Stimulated activated CD4-positive, alpha-beta T cell treated with anti-CD3 and anti-CD28 coated beads, Interleukin-15, amount 100 ng/mL, for 48 hours (primary cell): Measurements from ENCODE around the gene CLTCL1.
"Not testable (repeated sequence)": the region's sequence is repeated elsewhere in the genome, so short reads cannot be mapped to it uniquely, and the experiment has no call there.

Experiments
- DNase-seq, 2 donors: peaks; one replicate each; pipeline ENCODE4 v3.0.0-alpha.2; 2020; ENCODE audit warnings: low read depth in 2 of 2

The CLTCL1 gene

DNA sequence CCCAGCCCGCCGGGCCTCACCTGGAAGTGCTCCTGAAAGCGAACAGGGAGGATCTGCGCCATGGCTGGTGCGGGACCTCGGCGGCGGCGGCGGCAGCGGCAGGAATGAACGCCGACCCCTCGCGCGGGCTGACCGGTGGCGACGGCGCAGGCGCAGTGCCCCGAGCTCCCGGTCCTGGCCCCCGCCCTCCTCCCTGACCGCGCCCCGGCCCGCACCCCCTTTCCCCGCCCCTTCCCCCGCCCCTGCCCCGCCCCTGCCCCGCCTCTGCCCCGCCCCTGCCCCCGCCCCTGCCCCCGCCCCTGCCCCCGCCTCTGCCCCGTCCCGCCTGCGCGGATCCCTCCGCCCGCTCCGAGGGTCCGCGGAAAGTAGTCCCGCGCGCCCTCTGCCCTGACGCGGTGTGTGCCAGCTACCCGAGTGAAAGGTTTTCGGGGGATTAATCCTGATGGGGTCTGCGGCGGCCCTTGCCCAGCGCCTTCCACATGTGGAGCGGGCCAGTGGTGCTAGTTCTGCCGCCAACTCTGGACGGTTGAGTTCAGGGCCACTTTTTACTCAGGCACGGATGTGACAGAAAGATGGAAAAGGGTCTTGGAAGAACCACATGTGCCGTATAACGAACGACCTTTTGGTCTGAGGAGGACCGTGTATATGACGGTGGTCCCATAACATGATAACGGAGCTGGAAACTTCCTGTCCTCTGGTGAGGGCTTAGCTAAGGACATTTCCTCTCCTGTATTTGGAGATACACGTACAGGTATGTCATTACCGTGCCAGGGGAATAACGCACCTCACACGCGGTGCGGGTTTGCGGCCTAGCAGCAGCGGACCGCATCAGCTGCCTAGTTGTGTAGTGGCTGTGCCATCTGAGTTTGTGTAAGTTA, at the start of gene CLTCL1:
Gene CLTCL1 (minus strand): TSS at position 140 of the 878 bp plus-strand sequence. CDS start 78 bp downstream, at position 62.
- peak; percentile 46 to 60 for DNase-seq

DNA sequence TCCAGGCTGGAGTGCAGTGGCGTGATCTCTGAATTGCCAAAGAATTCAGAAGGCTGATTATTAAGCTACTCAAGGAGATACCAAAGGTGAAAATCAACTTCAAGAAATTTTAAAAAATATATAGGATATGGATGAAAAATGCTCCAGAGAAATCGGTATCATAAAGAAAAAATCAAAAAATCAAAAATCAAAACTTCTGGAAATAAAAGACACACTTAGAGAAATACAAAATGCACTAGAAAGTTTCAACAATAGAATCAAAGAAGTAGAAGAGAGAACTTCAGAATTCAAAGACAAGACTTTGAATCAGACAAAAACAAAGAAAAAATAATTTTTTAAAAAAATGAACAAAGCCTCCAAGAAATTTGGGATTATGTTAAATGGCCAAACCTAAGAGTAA, 45.6 kb upstream of the CLTCL1 start:
- DNase-seq: no peak

GRCh38 chr22:19336133-19337075, 44.9 kb upstream of the CLTCL1 start:
- DNase-seq: no peak

DNA sequence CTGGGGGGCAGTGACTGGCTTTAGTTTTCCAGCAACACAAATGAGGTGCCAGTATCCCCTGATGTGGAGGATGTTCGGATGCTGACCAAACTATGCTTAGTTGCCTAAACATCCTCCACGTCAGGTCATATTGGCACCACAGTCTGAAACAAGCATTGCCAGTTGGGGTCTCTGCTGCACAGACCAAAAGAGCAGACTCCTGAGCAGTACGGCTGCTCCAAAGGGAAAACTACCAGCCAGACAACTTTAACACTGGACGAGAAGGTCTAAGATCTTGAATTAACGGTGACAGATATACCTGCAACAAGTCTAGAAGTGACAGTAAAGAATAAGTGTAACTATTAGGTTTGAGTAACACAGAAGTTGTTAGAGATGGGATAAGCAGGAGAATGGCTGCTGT, 40.5 kb upstream of the CLTCL1 start:
- DNase-seq: no peak

- no peak for DNase-seq
Measured at GRCh38 chr22:19331474-19331873, 40.0 kb upstream of the CLTCL1 start.

DNA sequence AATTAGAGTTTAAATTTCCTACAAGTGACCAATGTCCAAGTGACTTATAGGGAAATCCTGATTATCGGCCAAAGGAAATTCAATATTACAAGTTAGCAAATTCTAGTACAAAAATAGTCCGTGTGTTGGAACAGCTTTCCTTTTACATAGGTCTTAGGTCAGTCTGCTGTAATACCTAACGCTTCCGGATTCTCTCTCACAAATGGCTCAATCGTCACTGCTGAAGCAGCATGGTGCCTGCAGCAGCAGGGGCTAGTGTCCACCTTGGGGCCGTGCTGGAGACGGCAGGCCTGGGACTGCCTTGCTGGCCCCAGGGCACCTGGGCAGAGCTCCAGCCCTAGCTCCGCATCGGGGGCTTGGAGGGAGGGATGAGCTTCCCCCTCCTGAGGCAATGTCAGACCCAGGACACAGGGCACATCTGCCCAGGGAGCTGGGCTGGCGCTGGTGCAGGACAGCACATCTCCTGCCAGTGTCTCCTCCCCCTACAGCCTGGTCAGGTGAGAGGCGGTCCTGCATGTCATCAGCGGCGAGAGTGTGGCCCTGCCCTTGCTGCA, 39.4 kb upstream of the CLTCL1 start:
- DNase-seq: no peak

DNA sequence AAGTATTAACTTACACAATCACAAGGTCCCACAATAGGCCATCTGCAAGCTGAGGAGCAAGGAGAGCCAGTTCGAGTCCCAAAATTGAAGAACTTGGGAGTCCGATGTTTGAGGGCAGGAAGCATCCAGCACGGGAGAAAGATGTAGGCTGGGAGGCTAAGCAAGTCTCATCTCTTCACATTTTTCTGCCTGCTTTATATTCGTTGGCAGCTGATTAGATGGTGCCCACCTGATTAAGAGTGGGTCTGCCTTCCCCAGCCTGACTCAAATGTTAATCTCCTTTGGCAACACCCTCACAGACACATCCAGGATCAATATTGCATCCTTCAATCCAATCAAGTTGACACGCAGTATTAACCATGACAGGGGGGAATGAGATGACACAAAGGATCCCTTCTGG, 38.7 kb upstream of the CLTCL1 start:
- not testable (repeated sequence) for DNase-seq

GRCh38 chr22:19329454-19329853, 37.9 kb upstream of the CLTCL1 start:
- DNase-seq: no peak

DNA sequence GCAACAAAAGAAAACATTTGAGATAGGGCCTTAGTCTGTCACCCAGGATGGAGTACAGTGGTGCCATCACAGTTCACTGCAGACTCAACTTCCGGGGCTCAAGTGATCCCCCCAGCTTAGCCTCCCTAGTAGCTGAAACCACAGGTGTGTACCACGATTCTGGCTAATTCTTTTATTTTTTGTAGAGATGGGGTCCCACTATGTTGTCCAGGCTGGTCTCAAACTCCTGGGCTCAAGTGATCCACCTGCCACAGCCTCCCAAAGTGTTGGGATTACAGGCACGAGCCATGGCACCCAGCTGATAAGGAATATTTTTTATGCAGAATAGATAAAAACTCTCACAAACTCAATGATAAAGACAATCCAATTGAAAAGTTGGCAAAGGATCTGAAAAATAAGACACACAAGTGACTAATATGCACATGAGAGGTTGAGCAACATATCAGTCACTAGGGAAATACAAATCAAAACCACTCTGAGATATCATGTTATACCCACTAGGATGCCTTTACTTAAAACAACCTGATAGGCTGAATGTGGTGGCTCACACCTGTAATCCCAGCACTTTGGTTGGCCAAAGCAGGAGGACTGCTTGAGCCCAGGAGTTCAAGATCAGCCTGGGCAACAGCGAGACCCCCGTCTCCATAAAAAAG, 33.9 kb upstream of the CLTCL1 start:
- no peak for DNase-seq

DNA sequence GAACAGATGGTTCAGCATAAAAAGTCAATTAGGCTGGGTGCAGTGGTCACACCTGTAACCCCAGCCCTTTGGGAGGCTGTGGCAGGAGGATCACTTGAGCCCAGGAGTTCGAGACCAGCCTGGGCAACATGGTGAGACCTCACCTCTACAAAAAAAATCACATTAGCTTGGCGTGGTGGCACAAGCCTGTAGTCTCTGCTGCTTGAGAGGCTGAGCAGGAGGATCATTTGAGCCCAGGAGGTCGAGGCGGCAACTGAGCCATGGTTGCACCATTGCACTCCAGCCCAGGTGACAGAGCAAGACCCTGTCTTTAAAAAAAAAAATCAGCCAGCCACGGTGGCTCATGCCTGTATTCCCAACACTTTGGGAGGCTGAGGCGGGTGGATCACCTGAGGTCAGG, 31.9 kb upstream of the CLTCL1 start:
- not testable (repeated sequence) for DNase-seq

GRCh38 chr22:19321757-19322156, 30.2 kb upstream of the CLTCL1 start:
- DNase-seq: no peak

DNA sequence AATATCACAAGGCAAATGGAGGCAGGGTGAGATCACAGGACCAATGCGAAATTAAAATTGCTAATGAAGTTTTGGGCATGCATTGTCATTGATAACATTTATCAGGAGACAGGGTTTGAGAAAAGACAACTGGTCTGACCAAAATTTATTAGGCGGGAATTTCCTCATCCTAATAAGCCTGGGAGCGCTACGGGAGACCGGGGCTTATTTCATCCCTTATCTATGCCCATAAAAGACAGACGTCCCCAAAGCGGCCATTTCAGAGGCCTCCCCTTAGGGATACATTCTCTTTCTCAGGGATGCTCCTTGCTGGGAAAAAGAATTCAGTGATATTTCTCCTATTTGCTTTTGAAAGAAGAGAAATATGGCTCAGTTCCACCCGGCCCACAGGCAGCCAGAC, 28.6 kb upstream of the CLTCL1 start:
- not testable (repeated sequence) for DNase-seq

GRCh38 chr22:19319281-19319680, 27.8 kb upstream of the CLTCL1 start:
- no peak for DNase-seq

GRCh38 chr22:19317865-19318264, 26.3 kb upstream of the CLTCL1 start:
- no peak for DNase-seq

- no peak for DNase-seq
Measured at GRCh38 chr22:19307872-19308271, 16.4 kb upstream of the CLTCL1 start.

- not testable (repeated sequence) for DNase-seq
Measured at GRCh38 chr22:19306535-19306934, 15.0 kb upstream of the CLTCL1 start.

DNA sequence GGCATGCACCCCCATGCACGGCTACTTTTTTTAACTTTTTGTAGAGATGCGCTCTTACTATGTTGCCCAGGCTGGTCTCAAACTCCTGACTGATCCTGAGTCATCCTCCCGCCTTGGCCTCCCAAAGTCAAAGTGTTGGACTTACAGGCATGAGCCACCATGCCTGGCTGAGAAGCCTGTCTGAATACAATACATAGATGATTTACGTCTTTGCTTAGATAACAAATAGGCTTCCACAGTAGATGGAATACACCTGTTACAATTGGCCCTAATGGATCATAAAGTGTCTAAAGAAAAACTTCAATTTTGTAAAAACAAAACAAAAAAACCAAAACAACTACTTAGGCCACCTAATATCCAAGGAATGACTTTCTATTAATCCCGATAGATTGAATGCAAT, 13.0 kb upstream of the CLTCL1 start:
- DNase-seq: no peak

GRCh38 chr22:19303785-19304184, 12.3 kb upstream of the CLTCL1 start:
- no peak for DNase-seq

DNA sequence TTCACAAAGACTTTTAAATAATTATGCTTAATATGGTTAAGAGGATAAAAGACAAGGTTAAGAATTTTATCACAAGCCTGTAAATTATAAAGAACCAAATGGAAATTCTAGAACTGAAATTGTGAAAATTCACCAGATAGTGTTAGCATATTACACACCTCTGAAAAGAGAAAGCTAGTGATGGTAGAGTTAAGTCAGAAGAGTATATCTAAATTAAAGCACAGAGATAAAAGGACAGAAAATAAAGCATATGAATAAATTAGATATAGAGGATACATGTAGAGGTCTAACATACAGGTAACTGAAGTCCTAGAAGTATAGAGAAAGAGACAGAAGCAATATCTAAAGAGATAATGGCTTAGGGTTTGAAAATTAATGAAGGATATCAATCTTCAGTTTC, 4.2 kb upstream of the CLTCL1 start:
- no peak for DNase-seq

DNA sequence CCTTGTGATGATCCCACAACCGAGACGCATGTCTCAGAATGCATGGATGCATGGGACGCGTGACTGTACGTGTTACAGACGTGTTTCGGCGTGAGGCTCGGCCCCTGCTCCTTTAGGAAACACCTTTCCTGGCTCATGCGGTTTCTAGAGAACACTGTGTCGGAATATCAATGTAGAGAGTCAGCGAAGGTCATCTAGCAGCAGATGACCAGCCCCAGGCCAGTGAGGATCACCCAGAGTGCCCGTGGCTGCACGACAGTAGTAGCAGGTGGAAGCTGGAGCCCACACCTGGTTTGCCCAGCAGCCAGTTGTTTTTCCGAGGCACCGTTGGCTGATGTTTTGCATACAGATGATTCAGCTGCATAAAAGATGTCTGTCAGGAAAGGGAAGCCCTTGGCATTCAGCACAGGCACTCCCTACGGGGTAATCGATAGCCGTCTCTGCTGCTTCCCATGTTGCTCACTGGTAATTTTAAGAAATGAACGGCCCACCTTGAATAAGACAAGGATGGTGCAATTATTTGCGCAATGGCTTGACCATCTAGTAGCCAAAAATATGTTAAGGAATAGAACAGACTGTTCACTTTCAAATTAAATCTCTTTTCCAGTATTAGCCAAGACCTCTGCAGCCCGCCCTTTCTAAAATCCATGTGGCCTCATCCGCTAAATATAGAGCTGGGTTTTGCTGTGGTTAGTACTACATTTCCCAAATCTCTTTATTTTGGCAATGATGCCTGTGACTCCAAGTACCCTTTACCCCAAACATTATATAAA, 1.1 kb upstream of the CLTCL1 start:
- no peak for DNase-seq

DNA sequence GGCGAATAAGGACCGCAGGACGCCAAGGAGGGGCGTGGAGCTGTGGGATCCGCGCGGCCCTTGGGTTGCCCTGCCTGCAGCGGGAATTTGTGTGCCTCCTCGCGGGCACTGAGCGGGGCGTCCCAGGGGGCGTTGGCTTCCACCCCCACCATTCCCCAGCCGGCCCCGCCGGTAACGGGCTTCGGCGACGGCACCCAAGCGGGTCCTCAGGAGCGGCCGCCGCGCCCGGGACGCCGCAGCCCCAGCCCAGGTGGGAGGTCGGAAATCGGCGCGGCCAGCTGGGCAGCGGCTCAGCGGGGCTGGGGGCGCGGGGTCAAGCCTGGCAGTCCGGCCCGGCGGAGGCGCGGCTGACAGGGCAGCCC, 320 bp downstream of the CLTCL1 start:
- DNase-seq: no peak
